Neural cell (in vitro differentiated cells): ENCODE results near the gene BPIFB6. TPM values are rescaled to one million over a fixed set of nuclear protein-coding genes. Genes with fewer than 3 reads are reported as not detected.

Experiments
- H2AFZ ChIP-seq: fragments of 200-600, 300-800 bp; sonication (generic), shearing (Covaris generic); 2 replicates; pipeline ENCODE4 v1.6.0; 2014; ENCODE audit warnings: low read depth, mild to moderate bottlenecking, antibody characterized with exemption, low read length, moderate library complexity
- H3F3A ChIP-seq: fragments of 200-600 bp; shearing (Covaris generic); 2 replicates; pipeline ENCODE4 v1.6.1; 2016; ENCODE audit warnings: mild to moderate bottlenecking, moderate library complexity, mixed read lengths, antibody characterized with exemption, low read length; ENCODE audit not compliant: insufficient read depth, poor library complexity, severe bottlenecking
- H3K27ac ChIP-seq: fragments of 200-600, 300-800 bp; sonication (generic), shearing (Covaris generic); 2 replicates; pipeline ENCODE4 v1.5.1; 2014; ENCODE audit warnings: mild to moderate bottlenecking, low read length, moderate library complexity
- H3K27me3 ChIP-seq: fragments of 300-800, 200-600 bp; sonication (generic), shearing (Covaris generic); 2 replicates; pipeline ENCODE4 v1.6.0; 2014; ENCODE audit warnings: mild to moderate bottlenecking, low read depth, low read length, moderate library complexity; ENCODE audit not compliant: insufficient read depth
- H3K36me3 ChIP-seq: fragments of 300-800, 200-600 bp; sonication (generic), shearing (Covaris generic); 2 replicates; pipeline ENCODE4 v1.5.1; 2014; ENCODE audit warnings: mild to moderate bottlenecking, antibody characterized with exemption, low read length, moderate library complexity; ENCODE audit not compliant: insufficient read depth
- H3K4me2 ChIP-seq: fragments of 300-800, 200-600 bp; sonication (generic), shearing (Covaris generic); 2 replicates; pipeline ENCODE4 v1.6.0; 2014; ENCODE audit warnings: mild to moderate bottlenecking, low read length
- H3K4me3 ChIP-seq: fragments of 300-800, 200-600 bp; sonication (generic), shearing (Covaris generic); 2 replicates; pipeline ENCODE4 v1.5.1; 2014; ENCODE audit warnings: mild to moderate bottlenecking, low read length, moderate library complexity
- H3K79me2 ChIP-seq: fragments of 200-600 bp; shearing (Covaris generic); replicated peaks from 2 replicates; pipeline ENCODE4 v1.6.0; 2014; ENCODE audit warnings: mild to moderate bottlenecking, low read length, moderate library complexity; ENCODE audit not compliant: insufficient read depth
- H3K9ac ChIP-seq: fragments of 300-800, 200-600 bp; sonication (generic), shearing (Covaris generic); 2 replicates; pipeline ENCODE4 v1.6.1; 2016; ENCODE audit warnings: mild to moderate bottlenecking, low read length, mixed read lengths
- H3K9me2 ChIP-seq: fragments of 200-600 bp; shearing (Covaris generic); 2 replicates; pipeline ENCODE4 v1.6.1; 2016; ENCODE audit warnings: mild to moderate bottlenecking, low read length, mixed read lengths; ENCODE audit not compliant: insufficient read depth
- H3K9me3 ChIP-seq: fragments of 200-600, 300-800 bp; sonication (generic), shearing (Covaris generic); 2 replicates; pipeline ENCODE4 v1.6.1; 2016; ENCODE audit warnings: mild to moderate bottlenecking, mixed run types, low read length, moderate library complexity, mixed read lengths
- H4K20me1 ChIP-seq: fragments of 200-600 bp; shearing (Covaris generic); 2 replicates; pipeline ENCODE4 v1.6.1; 2016; ENCODE audit warnings: mild to moderate bottlenecking, mixed run types; ENCODE audit not compliant: insufficient read depth
- CTCF ChIP-seq: fragments of 450-650 bp; IDR thresholded peaks from 2 replicates; pipeline ENCODE4 v1.5.1; 2014; ENCODE audit warnings: antibody characterized with exemption, mild to moderate bottlenecking, moderate library complexity; ENCODE audit not compliant: poor library complexity, severe bottlenecking
- EP300 ChIP-seq: fragments of 450-650 bp; conservative IDR thresholded peaks from 2 replicates; pipeline ENCODE4 v1.6.1; 2014; ENCODE audit warnings: antibody characterized with exemption, mild to moderate bottlenecking, moderate library complexity; ENCODE audit not compliant: poor library complexity, severe bottlenecking
- EZH2 ChIP-seq: fragments of 200-600, 300-800 bp; shearing (Covaris generic), sonication (generic); IDR thresholded peaks from 2 replicates; pipeline ENCODE4 v1.6.1; 2014; ENCODE audit warnings: antibody characterized with exemption, low read length, borderline replicate concordance, mild to moderate bottlenecking; ENCODE audit not compliant: insufficient read depth, poor library complexity, severe bottlenecking
- MXI1 ChIP-seq: fragments of 450-650 bp; conservative IDR thresholded peaks from 2 replicates; pipeline ENCODE4 v1.6.1; 2014; ENCODE audit warnings: antibody characterized with exemption, mild to moderate bottlenecking; ENCODE audit not compliant: poor library complexity, severe bottlenecking
- POLR2AphosphoS5 ChIP-seq: IDR thresholded peaks from 2 replicates; pipeline ENCODE4 v1.6.1; 2012
- RAD21 ChIP-seq: fragments of 450-650 bp; conservative IDR thresholded peaks from 2 replicates; pipeline ENCODE4 v1.6.1; 2014; ENCODE audit warnings: antibody characterized with exemption, mild to moderate bottlenecking, moderate library complexity
- REST ChIP-seq: IDR thresholded peaks from 2 replicates; pipeline ENCODE4 v1.6.1; 2012; ENCODE audit warnings: borderline replicate concordance
- SMC3 ChIP-seq: fragments of 450-650 bp; conservative IDR thresholded peaks from 2 replicates; pipeline ENCODE4 v1.6.1; 2014; ENCODE audit warnings: antibody characterized with exemption, mild to moderate bottlenecking, moderate library complexity; ENCODE audit not compliant: poor library complexity
- TAF1 ChIP-seq: IDR thresholded peaks from 2 replicates; pipeline ENCODE4 v1.6.1; 2012; ENCODE audit warnings: low read depth
- polyA plus RNA-seq: library from polyadenylated mRNA; depleted of rRNA; stranded (reverse); fragments of >200 nt; gene quantifications from 2 replicates; pipeline ENCODE4 v1.2.3, GENCODE V29; 2014

The BPIFB6 gene
- polyA plus RNA-seq, 1 donor from 2014 or later = not detected

- Histone ChIP-seq H3K9me3 (no peaks in the 10 kb centered on the region), H2AFZ (no peak overlapping the region), H4K20me1 (no peaks in the 10 kb centered on the region), H3F3A (no peaks in the 10 kb centered on the region), H3K9me2 (no peaks in the 10 kb centered on the region), H3K4me3 (no peak overlapping the region), H3K4me2 (no peak overlapping the region), H3K9ac (no peak overlapping the region), H3K27me3 (no peaks in the 10 kb centered on the region), H3K27ac (no peak overlapping the region), H3K36me3 (no peaks in the 10 kb centered on the region), H3K79me2 (no peaks in the 10 kb centered on the region)
- no peak for TF ChIP-seq MXI1
- TF ChIP-seq EP300 = no peak
- no peak for TF ChIP-seq EZH2
- no peak for TF ChIP-seq REST
- TF ChIP-seq SMC3 = no peak
- no peak for TF ChIP-seq CTCF
Measured at GRCh38 chr20:33022694-33023438, 8.6 kb upstream of the BPIFB6 start.

- Histone ChIP-seq H3K9ac (no peak overlapping the region), H3K36me3 (no peaks in the 10 kb centered on the region), H4K20me1 (no peaks in the 10 kb centered on the region), H2AFZ (no peak overlapping the region), H3K9me2 (no peaks in the 10 kb centered on the region), H3K79me2 (no peaks in the 10 kb centered on the region), H3F3A (no peaks in the 10 kb centered on the region), H3K9me3 (no peaks in the 10 kb centered on the region), H3K4me3 (no peak overlapping the region), H3K4me2 (no peak overlapping the region), H3K27ac (no peak overlapping the region), H3K27me3 (no peaks in the 10 kb centered on the region)
- no peak for TF ChIP-seq RAD21
- TF ChIP-seq EP300 = no peak
- no peak for TF ChIP-seq SMC3
- TF ChIP-seq REST = no peak
- no peak for TF ChIP-seq TAF1
- TF ChIP-seq POLR2AphosphoS5 = no peak
- TF ChIP-seq EZH2 = no peak
- TF ChIP-seq MXI1 = no peak
- no peak for TF ChIP-seq CTCF
Measured at GRCh38 chr20:33023439-33024242, 7.8 kb upstream of the BPIFB6 start.
